NCI-H146 treated with DMSO at 0.1 percent for 48 hours (cell line): ENCODE data around the gene CCDC92.

Experiments used
- DNase-seq: peaks from one replicate; lab custom pipeline; 2025; ENCODE audit not compliant: unreplicated experiment; lab: John Stamatoyannopoulos, UW

Gene CCDC92

DNA sequence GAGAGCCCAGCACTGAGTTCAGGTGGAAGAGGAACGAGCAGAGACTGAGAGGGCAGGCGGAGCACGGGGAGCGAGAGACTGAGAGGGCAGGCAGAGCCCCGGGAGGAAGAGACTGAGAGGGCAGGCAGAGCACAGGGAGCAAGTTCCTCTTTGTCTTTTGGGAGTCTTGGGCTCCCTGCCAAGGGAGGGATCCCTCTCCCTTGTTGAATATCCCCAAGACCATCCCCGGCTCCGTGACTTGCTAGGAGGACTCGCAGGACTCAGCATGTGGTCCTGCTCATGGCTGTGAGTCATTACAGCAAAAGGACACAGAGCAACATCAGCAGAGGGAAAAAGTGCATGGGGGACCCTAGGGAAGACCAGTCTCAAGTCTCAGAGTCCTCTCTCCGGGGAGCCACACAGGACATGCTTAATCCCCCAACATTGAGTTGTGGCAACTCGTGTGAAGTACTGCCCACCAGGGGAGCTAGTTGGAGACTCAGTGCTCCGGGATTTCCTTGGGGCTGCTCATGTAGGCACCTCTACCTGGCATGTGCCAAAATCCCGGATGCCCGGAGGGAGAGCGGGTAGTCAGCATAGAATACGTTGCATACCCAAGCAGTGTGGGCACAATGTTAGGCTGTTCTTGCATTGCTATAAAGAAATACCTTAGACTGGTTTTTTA lies 81.0 kb downstream of the CCDC92 start:
- no peak for DNase-seq

DNA sequence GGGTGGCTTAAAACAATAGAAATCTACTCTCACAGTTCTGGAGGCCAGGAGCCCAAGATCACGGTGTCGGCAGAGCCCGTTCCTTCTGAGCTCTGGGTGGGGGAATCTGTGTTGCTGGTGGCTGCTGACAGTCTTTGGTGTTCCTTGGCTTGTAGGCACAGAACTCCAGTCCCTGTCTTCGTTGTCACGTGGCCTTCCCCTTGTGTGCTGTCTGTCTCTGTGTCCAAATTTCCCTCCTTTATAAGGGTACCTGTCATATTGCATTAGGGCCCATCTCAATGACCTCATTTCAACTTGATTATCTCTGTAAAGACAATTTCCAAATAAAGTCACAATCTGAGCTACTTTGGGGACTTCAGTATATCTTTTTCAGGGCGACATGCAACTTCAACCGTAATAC lies 81.6 kb downstream of the CCDC92 start:
- no peak for DNase-seq

DNA sequence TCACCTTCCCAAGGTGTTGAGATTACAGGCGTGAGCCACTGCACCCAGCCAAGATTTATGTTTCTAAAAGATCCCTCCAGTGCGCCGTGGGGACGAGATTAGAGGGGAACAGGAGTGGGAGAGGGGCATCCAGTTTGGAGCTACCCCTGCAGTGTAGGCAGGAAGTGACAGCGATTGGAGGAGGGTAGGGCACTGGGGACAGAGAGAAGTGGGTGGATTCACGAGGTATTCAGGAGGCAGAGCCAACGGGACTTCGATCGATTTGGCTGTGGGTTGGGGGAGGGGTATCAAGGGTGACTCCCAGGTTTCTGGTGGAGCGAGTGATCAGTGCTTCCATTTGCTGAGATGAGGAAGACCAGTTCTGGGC lies 82.1 kb downstream of the CCDC92 start:
- no peak for DNase-seq

DNA sequence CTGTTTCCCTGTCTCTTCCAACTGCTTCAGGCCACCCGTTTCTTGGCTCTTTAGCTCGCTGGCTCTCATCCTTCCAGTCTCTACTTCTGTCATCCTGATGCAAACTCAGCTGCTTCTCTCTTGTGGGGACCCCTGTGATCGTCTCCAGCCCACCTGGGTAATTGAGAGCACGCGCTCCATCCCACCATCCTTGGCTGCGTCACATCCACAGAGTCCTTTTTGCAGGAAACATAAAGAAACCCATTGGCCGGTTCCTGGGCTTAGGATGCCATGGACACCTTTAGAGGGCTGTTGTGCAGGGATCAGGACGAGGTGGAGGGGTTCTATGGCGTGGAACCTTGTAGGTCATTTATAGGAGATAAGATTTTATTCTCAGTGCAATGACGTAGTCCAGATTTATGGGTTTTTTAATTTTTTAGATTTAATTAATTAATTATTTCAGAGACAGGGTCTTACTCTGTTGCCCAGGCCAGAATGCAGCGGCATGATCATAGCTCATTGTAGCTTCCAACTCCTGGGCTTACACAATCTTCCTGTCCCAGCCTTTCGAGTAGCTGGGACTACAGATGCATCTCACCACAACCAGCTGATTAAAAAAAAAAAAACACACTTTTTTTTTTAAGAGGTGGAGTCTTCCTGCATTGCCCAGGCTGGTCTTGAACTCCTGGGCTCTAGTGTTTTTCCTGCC lies 82.6 kb downstream of the CCDC92 start:
- no peak for DNase-seq

DNA sequence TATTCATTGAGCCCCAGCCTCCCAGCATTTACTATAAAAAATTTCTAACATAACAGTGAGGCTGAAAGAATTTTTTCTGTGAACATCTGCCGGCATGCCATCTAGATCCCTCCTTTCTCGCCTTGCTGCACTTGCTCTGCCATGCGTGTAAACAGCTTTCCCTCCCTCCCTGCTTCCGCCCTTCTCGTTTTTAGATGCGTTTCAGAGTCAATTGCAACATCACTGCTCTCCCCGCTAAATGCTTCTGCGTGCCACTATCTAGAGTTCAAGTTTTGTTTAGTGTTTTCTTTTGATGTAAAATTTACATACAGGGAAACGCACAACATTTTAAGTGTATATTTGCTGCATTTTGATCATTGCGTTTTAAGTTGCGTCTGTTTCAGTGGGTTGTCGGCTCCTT lies 83.6 kb downstream of the CCDC92 start:
- no peak for DNase-seq

DNA sequence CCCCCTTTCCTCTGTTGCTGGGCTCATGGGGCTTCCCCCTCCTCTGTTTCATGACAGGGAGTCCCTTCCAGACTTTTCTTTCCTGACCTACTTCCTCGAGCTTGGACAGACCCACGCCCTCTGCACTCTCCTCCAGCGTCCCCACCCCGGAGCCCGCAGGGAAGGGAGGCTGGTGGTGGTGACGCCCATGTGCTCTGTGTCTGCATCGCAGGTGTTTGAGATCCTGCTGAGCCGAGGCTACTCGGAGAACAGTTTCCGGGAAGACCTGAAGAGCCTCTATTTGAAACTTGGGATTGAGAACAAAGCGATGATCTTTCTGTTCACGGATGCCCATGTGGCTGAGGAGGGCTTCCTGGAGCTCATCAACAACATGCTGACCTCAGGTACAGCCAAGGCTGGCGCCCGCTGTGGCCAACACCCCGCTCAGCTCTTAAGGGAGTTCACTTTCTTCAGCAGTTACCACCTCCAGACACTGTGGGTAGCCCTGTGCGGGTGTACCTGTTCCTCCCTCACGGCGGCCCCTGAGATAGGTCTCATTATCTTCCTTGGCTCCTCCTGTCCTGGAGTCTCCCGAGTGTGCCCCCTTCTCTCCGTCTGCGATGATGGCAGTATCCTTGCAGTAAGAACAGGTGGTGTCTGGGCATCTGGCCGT lies 85.6 kb downstream of the CCDC92 start:
- DNase-seq, result peak; percentile 13

DNA sequence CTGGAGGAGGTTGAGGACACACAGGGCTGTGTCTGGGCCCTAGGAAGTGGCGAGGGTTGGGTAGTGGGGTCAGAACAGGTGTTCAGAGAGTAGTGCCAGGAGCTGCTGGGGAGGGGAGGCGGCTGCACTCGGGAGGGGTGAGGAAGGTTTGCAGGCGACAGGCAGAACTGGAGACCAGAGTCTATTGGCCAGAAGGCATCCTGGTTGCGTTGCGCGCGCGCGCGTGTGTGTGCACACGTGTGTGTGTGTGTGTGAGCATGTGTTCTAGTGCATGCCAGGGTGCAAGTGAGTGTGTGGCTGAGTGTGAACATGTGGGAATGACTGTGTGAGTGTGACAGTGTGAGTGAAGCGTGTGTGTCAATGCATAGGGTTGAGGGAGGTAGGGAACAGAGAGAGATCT lies 86.4 kb downstream of the CCDC92 start:
- DNase-seq, result no peak
